HG02623 (cell line): ENCODE results near the gene TBC1D3.
"Not testable (repeated sequence)": the region's sequence is repeated elsewhere in the genome, so short reads cannot be mapped to it uniquely, and the experiment has no call there.

Experiments
- ATAC-seq: cut with Tn5 transposase; IDR thresholded peaks from one replicate; pipeline ENCODE4 v1.9.1; 2021; ENCODE audit warnings: moderate library complexity; ENCODE audit not compliant: unreplicated experiment

Gene TBC1D3

DNA sequence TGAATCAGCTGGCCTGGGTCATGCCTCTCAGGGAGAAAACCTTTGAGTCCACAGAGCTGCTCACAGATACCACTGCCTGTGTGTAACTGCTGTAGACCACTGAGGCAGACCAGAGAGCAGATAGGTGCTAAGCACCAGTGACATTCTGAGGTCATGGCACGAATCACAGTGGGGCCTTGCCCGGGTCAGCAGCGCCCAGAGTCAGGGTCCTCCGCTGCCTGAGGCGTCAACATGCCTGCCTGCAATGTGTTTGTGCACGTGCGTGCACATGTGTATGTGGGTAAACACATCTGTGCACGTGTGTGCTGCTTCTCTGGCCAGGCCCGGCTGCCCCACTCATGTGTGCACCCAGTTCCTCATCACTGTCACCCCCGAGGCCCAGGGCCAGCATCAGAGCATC, at the start of gene TBC1D3:
Gene TBC1D3, minus strand, starts transcription at position 101 of the 400 bp plus-strand sequence. CDS start 1,526 bp downstream, outside the sequence.
- ATAC-seq, result not testable (repeated sequence)

DNA sequence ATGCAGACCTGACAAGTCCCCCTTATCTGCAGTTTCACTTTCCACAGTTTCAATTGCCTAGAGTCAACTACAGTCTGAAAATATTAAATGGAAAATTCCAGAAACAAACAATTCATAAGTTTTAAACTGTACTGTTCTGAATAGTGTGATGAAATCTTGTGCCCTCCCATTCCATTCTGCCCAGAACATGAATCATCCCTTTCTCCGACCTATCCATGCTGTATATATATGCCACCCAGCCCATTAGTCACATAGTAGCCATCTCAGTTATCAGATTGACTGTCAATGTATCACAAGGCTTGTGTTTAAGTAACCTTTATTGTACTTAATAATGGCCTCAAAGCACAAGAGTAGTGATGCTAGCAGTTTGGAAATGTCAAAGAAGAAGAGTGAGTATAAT, 40.4 kb upstream of the TBC1D3 start:
- not testable (repeated sequence) for ATAC-seq

- not testable (repeated sequence) for ATAC-seq
These were observed 33.6 kb upstream of the TBC1D3 start for GRCh38 chr17:38225844-38226495.

- not testable (repeated sequence) for ATAC-seq
These were observed 28.5 kb upstream of the TBC1D3 start for GRCh38 chr17:38220867-38221266.

- ATAC-seq, result not testable (repeated sequence)
These were observed 7.9 kb upstream of the TBC1D3 start for GRCh38 chr17:38200271-38200670.

- ATAC-seq, result not testable (repeated sequence)
These were observed 57.5 kb downstream of the TBC1D3 start for GRCh38 chr17:38134860-38135259.
